Endothelial cell of umbilical vein (primary cell): ENCODE results near the gene MED22. TPM values are rescaled to one million over a fixed set of nuclear protein-coding genes. Genes with fewer than 3 reads are reported as not detected.

Experiments used
- BruUV-seq: library from RNA; stranded (reverse); fragments of 400-500 nt; replicated peaks from 2 replicates; lab custom pipeline; 2021; lab: Mats Ljungman, UMichigan
- CTCF ChIA-PET: fragments of 300-600, 350-600 bp; sonication (Branson Sonifier 250); formaldehyde crosslinking; loops from one replicate; lab custom pipeline; 2021; ENCODE audit warnings: antibody characterized with exemption, inconsistent platforms; lab: Charles Lee
- POLR2A ChIA-PET: fragments of 300-600, 350-600 bp; sonication (Branson Sonifier 250); formaldehyde crosslinking; loops from one replicate; lab custom pipeline; 2021; ENCODE audit warnings: antibody characterized with exemption, inconsistent platforms; lab: Charles Lee
- DNase-seq: peaks from one replicate; pipeline ENCODE4 v3.0.0-alpha.2; 2011; ENCODE audit warnings: low read depth, low spot score
- FAIRE-seq: peaks from 2 replicates; lab custom pipeline; 2011; peaks lifted over from hg19 to GRCh38; lab: Jason Lieb, UNC
- H2AFZ ChIP-seq: 2 replicates; pipeline ENCODE4 v1.6.0; 2012; ENCODE audit warnings: low read depth, low read length, control low read depth, inconsistent platforms
- H3K27ac ChIP-seq: 2 replicates; pipeline ENCODE4 v1.5.1; 2011; ENCODE audit warnings: low read depth, mild to moderate bottlenecking, control low read depth, low read length, moderate library complexity; ENCODE audit not compliant: insufficient read depth
- H3K27me3 ChIP-seq, 2 experiments: 2 replicates each; pipeline versions ENCODE4 v1.6.0 to v1.6.1; 2011; ENCODE audit warnings: low read length in 2 of 2, mixed read lengths in 1 of 2; ENCODE audit not compliant: control insufficient read depth in 2 of 2, insufficient read depth in 2 of 2
- H3K36me3 ChIP-seq, 2 experiments: 2 replicates in 1 of 2; 3 replicates in 1 of 2; pipeline ENCODE4 v1.5.1; 2011; ENCODE audit warnings: low read length in 2 of 2, mild to moderate bottlenecking in 1 of 2, moderate library complexity in 1 of 2; ENCODE audit not compliant: control insufficient read depth in 2 of 2, insufficient read depth in 2 of 2; ENCODE audit errors: extremely low read depth in 1 of 2
- H3K4me1 ChIP-seq: 3 replicates; pipeline ENCODE4 v1.5.1; 2011; ENCODE audit warnings: mild to moderate bottlenecking, low read length; ENCODE audit not compliant: control insufficient read depth, insufficient read depth; ENCODE audit errors: extremely low read depth
- H3K4me2 ChIP-seq: 2 replicates; pipeline ENCODE4 v1.6.1; 2011; ENCODE audit warnings: low read length, control low read depth, mixed read lengths; ENCODE audit not compliant: insufficient read depth
- H3K4me3 ChIP-seq, 3 experiments: fragments of 200-600 bp in 1 of 3; sonication (generic), shearing (Covaris generic) in 1 of 3; replicated peaks in 1 of 3; 2 replicates each; pipeline ENCODE4 v1.5.1; 2011 to 2016; ENCODE audit warnings: control low read depth in 3 of 3, low read length in 3 of 3, mild to moderate bottlenecking in 2 of 3, inconsistent platforms in 1 of 3, low read depth in 1 of 3, moderate library complexity in 1 of 3; ENCODE audit not compliant: insufficient read depth in 1 of 3
- H3K79me2 ChIP-seq: 2 replicates; pipeline ENCODE4 v1.6.0; 2012; ENCODE audit warnings: low read length, inconsistent platforms; ENCODE audit not compliant: control insufficient read depth, insufficient read depth
- H3K9ac ChIP-seq: replicated peaks from 2 replicates; pipeline ENCODE3; 2011; ENCODE audit warnings: low read length, control low read depth; ENCODE audit not compliant: insufficient read depth; ENCODE audit errors: extremely low read depth
- H3K9me1 ChIP-seq: replicated peaks from 3 replicates; pipeline ENCODE4 v1.6.0; 2011; ENCODE audit warnings: mild to moderate bottlenecking, low read length; ENCODE audit not compliant: control insufficient read depth, insufficient read depth; ENCODE audit errors: extremely low read depth
- H3K9me3 ChIP-seq: replicated peaks from 2 replicates; pipeline ENCODE4 v1.5.1; 2012; ENCODE audit warnings: low read length, inconsistent platforms; ENCODE audit not compliant: control insufficient read depth, insufficient read depth
- H4K20me1 ChIP-seq: replicated peaks from 2 replicates; pipeline ENCODE3; 2011; ENCODE audit warnings: mild to moderate bottlenecking, low read length; ENCODE audit not compliant: control insufficient read depth, insufficient read depth; ENCODE audit errors: extremely low read depth
- EZH2 ChIP-seq: IDR thresholded peaks from 2 replicates; pipeline ENCODE4 v1.6.1; 2012; ENCODE audit warnings: borderline replicate concordance, low read depth, mild to moderate bottlenecking, moderate library complexity, low read length, inconsistent platforms; ENCODE audit not compliant: severe bottlenecking
- FOS ChIP-seq: IDR thresholded peaks from 2 replicates; pipeline ENCODE4 v1.6.1; 2011; ENCODE audit warnings: mild to moderate bottlenecking, low read length, moderate library complexity, borderline replicate concordance; ENCODE audit not compliant: insufficient read depth
- GATA2 ChIP-seq: IDR thresholded peaks from 2 replicates; pipeline ENCODE4 v1.7.0; 2011; ENCODE audit warnings: low read depth, mild to moderate bottlenecking, moderate library complexity, mixed read lengths, low read length; ENCODE audit not compliant: insufficient read length, insufficient read depth
- JUN ChIP-seq: IDR thresholded peaks from 2 replicates; pipeline ENCODE4 v1.6.1; 2011; ENCODE audit warnings: borderline replicate concordance, low read depth; ENCODE audit not compliant: insufficient read length, insufficient read depth
- MYC ChIP-seq: IDR thresholded peaks from one replicate; pipeline ENCODE4 v1.6.1; 2011; ENCODE audit warnings: mild to moderate bottlenecking, low read depth, low read length
- POLR2A ChIP-seq: IDR thresholded peaks from 2 replicates; pipeline ENCODE4 v1.6.1; 2012; ENCODE audit warnings: low read depth, mild to moderate bottlenecking, control low read depth, low read length
- POLR2AphosphoS5 ChIP-seq: IDR thresholded peaks from 2 replicates; pipeline ENCODE4 v1.6.1; 2012; ENCODE audit warnings: low read depth, mild to moderate bottlenecking, control low read depth, low read length, moderate library complexity; ENCODE audit not compliant: insufficient read depth
- dilution Hi-C: fragments of 300-500 bp; cut with MboI; formaldehyde crosslinking; loops from one replicate; pipeline ENCODE4 v1.15.0; 2019; ENCODE audit warnings: low sequenced_read_pairs; ENCODE audit not compliant: extremely low pct_ligation_motif_present
- intact Hi-C: fragments of 100-400 bp; cut with micrococcal nuclease; formaldehyde crosslinking; loops from one replicate; pipeline ENCODE4 v1.10.0; 2022
- polyA plus RNA-seq, 4 experiments: library from polyadenylated mRNA; depleted of rRNA in 3 of 4; stranded (reverse) in 3 of 4; unstranded in 1 of 4; fragments of >200 nt; gene quantifications; 2 replicates each; pipeline versions ENCODE4 v1.2.1 to v1.2.3, GENCODE V29; 2011 to 2012; ENCODE audit warnings: missing spikeins in 1 of 4
- total RNA-seq: library from RNA; stranded (reverse); gene quantifications from 2 replicates; pipeline ENCODE4 v1.2.3, GENCODE V29; 2021
- TF ChIP-seq, protein P1 (sequence below), 2 donors: IDR thresholded peaks; 1 replicate in 1 of 2; 2 replicates in 1 of 2; pipeline ENCODE4 v1.5.1; 2011; ENCODE audit warnings: low read length in 2 of 2, mild to moderate bottlenecking in 2 of 2, moderate library complexity in 2 of 2, control low read depth in 1 of 2, inconsistent platforms in 1 of 2, low read depth in 1 of 2; ENCODE audit not compliant: insufficient read depth in 1 of 2; ENCODE audit errors: extremely low read depth in 1 of 2
- TF ChIP-seq, protein P2 (sequence below): IDR thresholded peaks from 2 replicates; pipeline ENCODE4 v1.6.1; 2011; ENCODE audit not compliant: insufficient read depth, insufficient read length

Gene MED22
- total and polyA plus RNA-seq, 2 donors (not counting 3 experiments of a cell fraction or from before 2014, with no cell fraction given): 25.7 to 27.4 TPM

DNA sequence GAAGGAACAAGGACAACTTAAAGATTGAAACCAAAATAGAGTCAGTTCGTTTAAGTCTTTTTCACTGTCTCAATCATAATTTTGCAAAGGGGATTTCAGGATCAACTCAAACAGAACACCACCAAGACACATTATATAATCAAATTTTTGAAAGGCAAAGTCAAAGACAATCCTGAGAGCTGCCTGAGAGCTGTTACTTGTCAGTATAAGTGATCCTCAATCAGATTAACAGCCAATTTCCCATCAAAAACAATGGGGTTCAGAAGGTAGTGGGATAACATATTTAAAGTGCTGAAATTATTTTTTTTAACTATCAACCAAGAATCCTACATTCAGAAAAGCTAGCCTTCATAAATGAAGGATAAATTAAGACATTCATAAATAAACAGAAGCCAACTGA lies 53.7 kb downstream of the MED22 start:
- Histone ChIP-seq H3K9me3 (peaks cover 3% of the 10 kb centered on the region), H3K36me3 (no peaks in the 10 kb centered on the region), H3K79me2 (no peaks in the 10 kb centered on the region), H3K27ac (no peak overlapping the region), H2AFZ (no peak overlapping the region), H3K9ac (no peak overlapping the region), H3K4me3 (no peak overlapping the region), H3K4me1 (no peaks in the 10 kb centered on the region), H4K20me1 (no peaks in the 10 kb centered on the region), H3K9me1 (no peaks in the 10 kb centered on the region), H3K27me3 (peaks cover 0 to 7% of the 10 kb centered on the region in 2 experiments), H3K4me2 (no peak overlapping the region)
- dilution Hi-C loops: no loop called here
- CTCF ChIA-PET: no interaction called here
- no TSS peak for BruUV-seq
- TF ChIP-seq, protein P1, sequence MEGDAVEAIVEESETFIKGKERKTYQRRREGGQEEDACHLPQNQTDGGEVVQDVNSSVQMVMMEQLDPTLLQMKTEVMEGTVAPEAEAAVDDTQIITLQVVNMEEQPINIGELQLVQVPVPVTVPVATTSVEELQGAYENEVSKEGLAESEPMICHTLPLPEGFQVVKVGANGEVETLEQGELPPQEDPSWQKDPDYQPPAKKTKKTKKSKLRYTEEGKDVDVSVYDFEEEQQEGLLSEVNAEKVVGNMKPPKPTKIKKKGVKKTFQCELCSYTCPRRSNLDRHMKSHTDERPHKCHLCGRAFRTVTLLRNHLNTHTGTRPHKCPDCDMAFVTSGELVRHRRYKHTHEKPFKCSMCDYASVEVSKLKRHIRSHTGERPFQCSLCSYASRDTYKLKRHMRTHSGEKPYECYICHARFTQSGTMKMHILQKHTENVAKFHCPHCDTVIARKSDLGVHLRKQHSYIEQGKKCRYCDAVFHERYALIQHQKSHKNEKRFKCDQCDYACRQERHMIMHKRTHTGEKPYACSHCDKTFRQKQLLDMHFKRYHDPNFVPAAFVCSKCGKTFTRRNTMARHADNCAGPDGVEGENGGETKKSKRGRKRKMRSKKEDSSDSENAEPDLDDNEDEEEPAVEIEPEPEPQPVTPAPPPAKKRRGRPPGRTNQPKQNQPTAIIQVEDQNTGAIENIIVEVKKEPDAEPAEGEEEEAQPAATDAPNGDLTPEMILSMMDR (IDR thresholded peaks at IDR 0.05; ENCODE audit: extremely low read depth in 1 of 2, insufficient read depth in 1 of 2, low read depth in 1 of 2, low read length in 2 of 2): no peak
- TF ChIP-seq FOS: no peak
- TF ChIP-seq EZH2: no peak
- TF ChIP-seq JUN: no peak
- no peak for TF ChIP-seq POLR2AphosphoS5
- TF ChIP-seq POLR2A: no peak
- no peak for TF ChIP-seq MYC
- TF ChIP-seq, protein P2, sequence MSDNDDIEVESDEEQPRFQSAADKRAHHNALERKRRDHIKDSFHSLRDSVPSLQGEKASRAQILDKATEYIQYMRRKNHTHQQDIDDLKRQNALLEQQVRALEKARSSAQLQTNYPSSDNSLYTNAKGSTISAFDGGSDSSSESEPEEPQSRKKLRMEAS: no peak
- TF ChIP-seq GATA2: no peak
- intact Hi-C loops: no loop called here
- no peak for FAIRE-seq
- POLR2A ChIA-PET: no interaction called here
- no peak for DNase-seq
